SJSA1 (cell line): ENCODE results near the gene PDZRN3. TPM values are rescaled to one million over a fixed set of nuclear protein-coding genes. Genes with fewer than 3 reads are reported as not detected.

Experiments used
- DNase-seq, 2 experiments: peaks; one replicate each; pipeline ENCODE4 v3.0.0-alpha.2; 2015 to 2020; ENCODE audit warnings: low spot score in 2 of 2, low read depth in 1 of 2
- H3K27ac ChIP-seq: fragments of 250-450 bp; sonication (Bioruptor Pico); 2 replicates; pipeline ENCODE4 v1.5.1; 2020; ENCODE audit warnings: mild to moderate bottlenecking, moderate library complexity
- H3K27me3 ChIP-seq: fragments of 250-450 bp; sonication (Bioruptor Pico); replicated peaks from 2 replicates; pipeline ENCODE4 v1.5.1; 2020; ENCODE audit warnings: mild to moderate bottlenecking, moderate library complexity
- H3K36me3 ChIP-seq: fragments of 250-450 bp; sonication (Bioruptor Pico); 2 replicates; pipeline ENCODE4 v1.5.1; 2020; ENCODE audit warnings: mild to moderate bottlenecking
- H3K4me1 ChIP-seq: fragments of 250-450 bp; sonication (Bioruptor Pico); replicated peaks from 2 replicates; pipeline ENCODE4 v1.6.1; 2021; ENCODE audit warnings: mild to moderate bottlenecking
- H3K4me3 ChIP-seq: fragments of 250-450 bp; sonication (Bioruptor Pico); 2 replicates; pipeline ENCODE4 v1.5.1; 2020; ENCODE audit warnings: mild to moderate bottlenecking
- H3K9me3 ChIP-seq: fragments of 250-450 bp; sonication (Bioruptor Pico); replicated peaks from 2 replicates; pipeline ENCODE4 v1.5.1; 2020; ENCODE audit warnings: mild to moderate bottlenecking
- total RNA-seq: library from RNA; depleted of rRNA; stranded (reverse); fragments of >200 nt; shearing (Covaris generic); gene quantifications from 2 replicates; pipeline ENCODE4 v1.2.3, GENCODE V29; 2014

PDZRN3 gene
- total RNA-seq, 1 experiment from 2014 or later: 0.68 TPM

DNA sequence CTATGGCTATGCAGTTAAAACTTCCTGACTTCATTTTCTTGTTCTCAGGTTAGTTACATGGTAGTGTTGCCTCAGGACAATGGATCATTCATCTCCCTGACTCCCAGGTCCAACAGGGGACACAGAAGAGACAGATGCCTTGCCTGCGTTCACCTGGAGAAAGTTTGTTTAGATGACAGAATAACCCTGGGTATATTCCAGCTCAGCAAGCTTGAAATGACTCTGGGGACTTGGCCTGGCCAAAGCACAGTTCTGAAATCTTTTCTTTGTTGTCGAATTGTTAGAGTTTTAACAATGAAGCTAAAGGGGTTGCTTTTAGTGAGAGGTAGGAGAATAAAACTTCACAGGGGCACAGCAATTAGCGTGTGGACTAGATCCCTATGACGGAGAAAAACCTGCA, 206.1 kb downstream of the PDZRN3 start:
- Histone ChIP-seq H3K9me3 (no peaks in the 10 kb centered on the region), H3K4me3 (no peak overlapping the region), H3K4me1 (no peaks in the 10 kb centered on the region), H3K36me3 (no peaks in the 10 kb centered on the region), H3K27ac (no peak overlapping the region), H3K27me3 (no peaks in the 10 kb centered on the region)
- DNase-seq: no peak

DNA sequence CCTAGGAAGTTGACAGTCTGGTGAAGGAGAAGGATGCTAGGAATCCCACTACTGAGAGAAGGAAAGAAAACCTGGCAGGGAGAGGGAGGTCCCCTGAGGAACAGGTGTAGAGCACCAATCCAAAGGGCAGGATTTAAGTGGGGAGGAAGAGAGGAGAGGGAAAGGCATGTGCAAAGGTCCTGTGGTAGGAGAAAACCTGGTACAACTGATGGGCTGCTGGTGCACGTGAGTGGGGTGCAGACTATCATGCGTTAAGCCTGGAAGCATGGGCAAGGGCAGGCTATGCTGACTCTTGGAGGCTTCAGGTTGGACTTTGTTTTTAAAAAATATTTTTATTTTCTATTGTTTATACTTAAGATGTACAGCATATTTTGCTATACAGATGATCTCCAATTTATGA, 209.6 kb downstream of the PDZRN3 start:
- H3K27ac ChIP-seq: no peak overlapping the region
- no peaks in the 10 kb centered on the region for H3K4me1 ChIP-seq
- H3K36me3 ChIP-seq: no peaks in the 10 kb centered on the region
- H3K9me3 ChIP-seq: no peaks in the 10 kb centered on the region
- DNase-seq: no peak
- H3K4me3 ChIP-seq: no peak overlapping the region
- no peaks in the 10 kb centered on the region for H3K27me3 ChIP-seq

DNA sequence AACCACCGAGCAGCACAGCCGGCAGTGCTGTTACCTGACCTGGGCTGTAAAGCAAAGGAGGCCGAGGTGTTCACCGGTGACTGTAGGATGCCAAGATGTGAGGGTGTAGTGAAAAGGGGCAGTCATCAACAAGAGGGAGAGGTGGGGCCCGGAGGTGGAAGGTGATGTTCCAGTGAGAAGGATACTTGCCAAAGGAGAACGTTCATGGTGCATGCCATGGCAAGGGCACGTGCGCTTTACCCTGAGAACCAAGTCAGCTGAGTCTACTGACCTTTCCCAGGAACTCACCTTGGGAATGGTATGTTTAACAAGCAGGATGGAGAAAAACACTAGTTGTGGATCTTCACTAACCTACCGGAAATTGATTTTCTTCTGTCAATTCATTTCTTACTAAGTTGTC, 211.1 kb downstream of the PDZRN3 start:
- Histone ChIP-seq H3K27ac (no peak overlapping the region), H3K4me3 (no peak overlapping the region), H3K36me3 (no peaks in the 10 kb centered on the region), H3K27me3 (no peaks in the 10 kb centered on the region), H3K9me3 (no peaks in the 10 kb centered on the region), H3K4me1 (no peaks in the 10 kb centered on the region)
- no peak for DNase-seq

DNA sequence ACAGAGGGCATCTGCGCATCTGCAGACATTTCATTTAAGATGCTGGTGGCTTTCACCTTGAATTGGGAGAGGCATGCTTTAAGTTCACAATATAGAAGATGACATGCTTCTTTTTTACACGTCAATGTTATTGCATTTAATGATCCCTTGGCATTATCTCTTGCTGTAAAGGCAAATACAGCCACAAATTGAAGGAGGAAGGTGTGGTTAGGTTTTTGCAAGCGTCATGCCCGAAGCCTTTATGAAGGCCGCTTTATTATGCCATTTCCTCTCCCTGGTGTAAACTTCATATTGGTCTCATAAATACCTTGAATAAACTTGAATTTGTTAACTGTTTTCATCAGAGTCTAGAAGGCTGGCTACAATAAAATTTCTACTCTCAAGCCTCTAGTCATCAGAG, 212.7 kb downstream of the PDZRN3 start:
- Histone ChIP-seq H3K4me3 (no peak overlapping the region), H3K9me3 (no peaks in the 10 kb centered on the region), H3K4me1 (no peaks in the 10 kb centered on the region), H3K27me3 (no peaks in the 10 kb centered on the region), H3K27ac (no peak overlapping the region), H3K36me3 (no peaks in the 10 kb centered on the region)
- DNase-seq: no peak

- H3K4me3 ChIP-seq: no peak overlapping the region
- H3K9me3 ChIP-seq: no peaks in the 10 kb centered on the region
- no peak for DNase-seq
- no peaks in the 10 kb centered on the region for H3K4me1 ChIP-seq
- H3K27me3 ChIP-seq: no peaks in the 10 kb centered on the region
- no peaks in the 10 kb centered on the region for H3K36me3 ChIP-seq
- H3K27ac ChIP-seq: no peak overlapping the region
These were observed 213.2 kb downstream of the PDZRN3 start for GRCh38 chr3:73411545-73411944.

GRCh38 chr3:73409138-73409763, 215.5 kb downstream of the PDZRN3 start:
- no peaks in the 10 kb centered on the region for H3K36me3 ChIP-seq
- H3K9me3 ChIP-seq: no peaks in the 10 kb centered on the region
- H3K27ac ChIP-seq: no peak overlapping the region
- no peak overlapping the region for H3K4me3 ChIP-seq
- no peak for DNase-seq
- no peaks in the 10 kb centered on the region for H3K27me3 ChIP-seq
- no peaks in the 10 kb centered on the region for H3K4me1 ChIP-seq

- Histone ChIP-seq H3K27me3 (no peaks in the 10 kb centered on the region), H3K4me3 (no peak overlapping the region), H3K4me1 (no peaks in the 10 kb centered on the region), H3K27ac (no peak overlapping the region), H3K36me3 (no peaks in the 10 kb centered on the region), H3K9me3 (no peaks in the 10 kb centered on the region)
- DNase-seq: no peak
These were observed 216.1 kb downstream of the PDZRN3 start for GRCh38 chr3:73408634-73409033.

DNA sequence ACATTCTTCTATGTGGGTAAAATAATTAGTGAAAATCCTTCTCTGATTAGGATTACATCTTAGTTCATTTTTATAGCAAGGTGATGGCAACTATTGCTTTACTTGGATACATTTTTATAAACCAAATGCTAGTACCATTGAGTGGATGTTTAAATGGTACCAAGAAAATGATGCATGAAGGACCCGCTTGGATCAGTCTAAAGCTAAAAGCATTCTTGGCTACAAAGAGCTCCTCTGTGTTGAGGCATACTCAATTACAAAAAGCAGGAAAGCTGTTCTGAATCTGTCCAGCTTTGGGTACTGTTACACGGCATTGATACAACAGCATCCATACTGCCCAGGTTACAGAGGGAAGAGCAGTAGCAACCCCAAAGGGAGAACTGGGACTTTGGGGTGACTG, 217.2 kb downstream of the PDZRN3 start:
- no peak for DNase-seq

DNA sequence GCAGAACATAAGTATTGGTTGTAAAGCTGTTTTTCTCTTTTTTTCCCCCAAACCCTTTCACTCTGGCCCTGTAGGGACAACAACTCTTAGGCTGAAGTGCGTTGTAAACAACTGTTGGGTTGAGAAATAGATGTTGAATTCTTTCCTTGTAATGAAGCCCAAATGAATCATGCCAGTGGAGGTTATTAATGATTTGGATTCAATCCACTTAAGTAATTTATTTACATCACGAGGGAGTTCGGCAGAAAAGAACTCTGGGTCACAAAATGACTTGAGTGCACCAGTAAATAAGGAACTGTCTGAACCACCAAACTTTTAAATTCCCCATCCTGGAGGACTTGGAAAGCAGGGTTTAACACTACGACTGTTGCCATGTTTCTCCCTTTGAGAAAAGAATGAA, 218.9 kb downstream of the PDZRN3 start:
- no peak for DNase-seq
- no peak overlapping the region for H3K27ac ChIP-seq
- no peaks in the 10 kb centered on the region for H3K4me1 ChIP-seq
- H3K27me3 ChIP-seq: no peaks in the 10 kb centered on the region
- no peaks in the 10 kb centered on the region for H3K36me3 ChIP-seq
- H3K4me3 ChIP-seq: no peak overlapping the region
- H3K9me3 ChIP-seq: no peaks in the 10 kb centered on the region

More for the DNA sequence above, 217.2 kb downstream of the PDZRN3 start:
- Histone ChIP-seq H3K9me3 (no peaks in the 10 kb centered on the region), H3K36me3 (no peaks in the 10 kb centered on the region), H3K4me1 (no peaks in the 10 kb centered on the region), H3K27ac (no peak overlapping the region), H3K4me3 (no peak overlapping the region), H3K27me3 (no peaks in the 10 kb centered on the region)

DNA sequence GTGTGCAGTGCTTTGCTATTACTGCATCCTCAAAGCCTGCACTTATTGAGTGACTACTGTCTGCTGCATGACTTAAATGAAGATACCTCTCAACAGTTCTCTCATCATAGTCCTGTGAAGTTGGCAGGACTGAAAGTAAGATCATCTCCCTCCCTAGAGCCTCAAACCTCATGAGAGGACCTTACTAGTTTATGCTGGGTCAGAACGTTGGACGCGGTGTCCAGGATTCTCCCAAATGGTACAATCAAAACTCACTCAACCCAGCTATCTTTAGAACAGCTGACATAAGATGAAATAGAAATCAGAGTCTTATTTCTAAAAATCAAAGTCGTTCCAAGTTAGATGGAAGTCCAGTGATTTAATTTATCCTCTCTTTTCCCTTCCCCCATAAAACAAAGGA, 219.7 kb downstream of the PDZRN3 start:
- Histone ChIP-seq H3K4me3 (no peak overlapping the region), H3K27me3 (no peaks in the 10 kb centered on the region), H3K36me3 (no peaks in the 10 kb centered on the region), H3K27ac (no peak overlapping the region), H3K9me3 (no peaks in the 10 kb centered on the region), H3K4me1 (no peaks in the 10 kb centered on the region)
- no peak for DNase-seq

DNA sequence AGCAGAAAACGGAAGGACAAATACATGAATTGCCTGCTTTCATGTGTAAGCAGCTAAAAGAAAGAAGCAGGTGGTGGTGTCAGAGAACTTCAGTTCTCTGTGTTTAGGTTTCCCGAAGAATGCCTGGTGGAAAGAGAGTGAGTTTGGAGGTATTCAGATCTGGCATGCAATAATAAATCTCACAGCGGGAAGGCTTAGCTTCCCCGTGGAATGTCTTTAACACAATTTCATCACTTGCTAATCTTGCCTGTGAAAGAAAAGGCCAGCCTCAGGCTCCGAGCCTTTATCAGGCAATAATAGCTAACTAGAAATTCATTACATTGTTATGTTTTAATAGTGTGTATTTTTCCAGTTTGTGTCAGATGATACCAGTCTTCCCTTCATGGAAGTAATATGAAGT, 220.3 kb downstream of the PDZRN3 start:
- Histone ChIP-seq H3K27me3 (no peaks in the 10 kb centered on the region), H3K36me3 (no peaks in the 10 kb centered on the region), H3K4me3 (no peak overlapping the region), H3K27ac (no peak overlapping the region), H3K4me1 (no peaks in the 10 kb centered on the region), H3K9me3 (no peaks in the 10 kb centered on the region)
- DNase-seq: no peak

- H3K9me3 ChIP-seq: no peaks in the 10 kb centered on the region
- H3K4me1 ChIP-seq: no peaks in the 10 kb centered on the region
- no peak overlapping the region for H3K27ac ChIP-seq
- H3K36me3 ChIP-seq: no peaks in the 10 kb centered on the region
- H3K27me3 ChIP-seq: no peaks in the 10 kb centered on the region
- no peak overlapping the region for H3K4me3 ChIP-seq
- DNase-seq: no peak
These were observed 221.3 kb downstream of the PDZRN3 start for GRCh38 chr3:73403444-73403843.

DNA sequence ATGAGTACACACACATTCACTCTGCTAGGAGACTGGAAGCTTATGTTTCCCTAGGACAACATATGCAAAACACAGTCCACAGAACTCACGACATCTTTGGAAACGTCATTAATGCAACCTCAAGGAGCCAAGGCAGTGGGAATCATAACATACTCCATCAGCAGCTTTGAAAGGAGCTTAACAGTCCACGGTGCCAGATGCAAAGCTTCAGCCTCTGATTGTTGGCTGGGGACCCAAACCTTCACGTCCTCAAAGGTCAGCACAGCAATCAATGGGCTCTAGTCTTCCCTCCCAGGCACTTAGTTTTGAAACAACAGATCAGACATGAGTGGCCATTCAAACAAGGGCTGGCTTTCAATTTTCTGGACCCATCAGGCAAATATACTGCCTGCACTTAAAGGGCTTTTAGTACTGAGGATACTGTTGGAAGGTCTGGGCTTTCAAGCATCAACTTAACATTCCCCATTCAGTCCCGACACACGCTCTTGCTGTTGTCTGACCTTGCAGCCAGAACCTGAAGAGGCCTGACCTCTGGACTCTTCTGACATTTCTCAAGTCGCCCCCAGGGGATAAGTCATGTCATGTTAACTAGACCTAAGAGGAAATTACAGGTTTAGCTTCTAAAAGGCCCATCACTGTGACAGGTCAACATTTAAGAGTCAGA, 223.0 kb downstream of the PDZRN3 start:
- no peaks in the 10 kb centered on the region for H3K36me3 ChIP-seq
- H3K9me3 ChIP-seq: no peaks in the 10 kb centered on the region
- H3K27me3 ChIP-seq: no peaks in the 10 kb centered on the region
- no peak for DNase-seq
- no peaks in the 10 kb centered on the region for H3K4me1 ChIP-seq
- no peak overlapping the region for H3K27ac ChIP-seq
- no peak overlapping the region for H3K4me3 ChIP-seq

DNA sequence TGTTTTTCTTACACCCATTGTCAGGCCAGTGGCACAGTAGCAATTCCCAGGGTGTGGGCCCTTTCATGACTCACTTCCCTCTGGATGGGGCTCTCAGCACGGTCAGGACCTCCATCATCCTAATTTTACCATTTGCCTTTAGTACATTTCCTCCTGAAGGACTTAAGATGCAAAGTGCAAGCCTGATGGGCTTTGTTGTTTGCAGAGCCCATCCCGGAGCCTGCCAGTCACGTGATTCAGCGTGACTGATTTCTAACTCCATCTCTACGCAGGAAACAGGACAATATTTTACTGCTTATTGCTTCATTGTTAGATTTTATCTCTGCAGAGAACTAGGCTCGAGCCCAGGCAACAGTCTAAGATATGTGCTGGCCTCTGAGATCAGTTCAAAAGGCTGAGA, 223.7 kb downstream of the PDZRN3 start:
- Histone ChIP-seq H3K9me3 (no peaks in the 10 kb centered on the region), H3K27ac (no peak overlapping the region), H3K4me3 (no peak overlapping the region), H3K36me3 (no peaks in the 10 kb centered on the region), H3K27me3 (no peaks in the 10 kb centered on the region), H3K4me1 (no peaks in the 10 kb centered on the region)
- no peak for DNase-seq
